ENCODE measurements around the gene NEK8.

The NEK8 gene

GRCh38 chr17:28728364-28729200, at the start of gene NEK8:
TSS of gene NEK8 (plus strand) at chr17:28728788. CDS start at chr17:28728814, 26 bp downstream.
- DNase-seq (ENCODE audit: low spot score) = peak; percentile 93
- ATAC-seq (ENCODE audit: low read depth) = peak; percentile 10
- H3K4me3 ChIP-seq (ENCODE audit: severe bottlenecking) = peak within 1 kb of the TSS; percentile 47
- no peak for TF ChIP-seq CTCF (IDR thresholded peaks at IDR 0.05; ENCODE audit: poor library complexity, severe bottlenecking)
- no peaks in the 10 kb centered on the region for H3K27me3 ChIP-seq (ENCODE audit: insufficient read depth, poor library complexity, severe bottlenecking)
- peak within 1 kb of the TSS; percentile 92 for H3K27ac ChIP-seq (ENCODE audit: poor library complexity, severe bottlenecking)
- peaks cover 16% of the 10 kb centered on the region for H3K36me3 ChIP-seq (ENCODE audit: low read depth)
- H3K9me3 ChIP-seq (ENCODE audit: severe bottlenecking) = no peaks in the 10 kb centered on the region
- peaks cover 16% of the 10 kb centered on the region for H3K4me1 ChIP-seq (ENCODE audit: insufficient read depth, poor library complexity, severe bottlenecking)

GRCh38 chr17:28682655-28683054, 45.9 kb upstream of the NEK8 start:
- ATAC-seq (ENCODE audit: low read depth) = no peak
- DNase-seq (ENCODE audit: low spot score) = no peak
- Histone ChIP-seq H3K27ac (ENCODE audit: poor library complexity, severe bottlenecking) (no peak overlapping the region), H3K27me3 (ENCODE audit: insufficient read depth, poor library complexity, severe bottlenecking) (no peaks in the 10 kb centered on the region), H3K36me3 (ENCODE audit: low read depth) (peaks cover 95% of the 10 kb centered on the region), H3K4me3 (ENCODE audit: severe bottlenecking) (no peak overlapping the region), H3K4me1 (ENCODE audit: insufficient read depth, poor library complexity, severe bottlenecking) (no peaks in the 10 kb centered on the region), H3K9me3 (ENCODE audit: severe bottlenecking) (no peaks in the 10 kb centered on the region)
- no peak for TF ChIP-seq CTCF (IDR thresholded peaks at IDR 0.05; ENCODE audit: poor library complexity, severe bottlenecking)

GRCh38 chr17:28684963-28685362, 43.6 kb upstream of the NEK8 start:
- H3K27ac ChIP-seq (ENCODE audit: poor library complexity, severe bottlenecking) = no peak overlapping the region
- no peak overlapping the region for H3K4me3 ChIP-seq (ENCODE audit: severe bottlenecking)
- no peaks in the 10 kb centered on the region for H3K4me1 ChIP-seq (ENCODE audit: insufficient read depth, poor library complexity, severe bottlenecking)
- ATAC-seq (ENCODE audit: low read depth) (peak; percentile 19; the same call in 1 of the 3 replicates), DNase-seq (ENCODE audit: low spot score) (no peak)
- no peaks in the 10 kb centered on the region for H3K9me3 ChIP-seq (ENCODE audit: severe bottlenecking)
- peaks cover 99% of the 10 kb centered on the region for H3K36me3 ChIP-seq (ENCODE audit: low read depth)
- peak; percentile 27 for TF ChIP-seq CTCF (IDR thresholded peaks at IDR 0.05; ENCODE audit: poor library complexity, severe bottlenecking)
- no peaks in the 10 kb centered on the region for H3K27me3 ChIP-seq (ENCODE audit: insufficient read depth, poor library complexity, severe bottlenecking)

GRCh38 chr17:28685366-28685765, 43.2 kb upstream of the NEK8 start:
- DNase-seq (ENCODE audit: low spot score) (no peak), ATAC-seq (ENCODE audit: low read depth) (no peak)
- Histone ChIP-seq H3K9me3 (ENCODE audit: severe bottlenecking) (no peaks in the 10 kb centered on the region), H3K27ac (ENCODE audit: poor library complexity, severe bottlenecking) (no peak overlapping the region), H3K4me1 (ENCODE audit: insufficient read depth, poor library complexity, severe bottlenecking) (no peaks in the 10 kb centered on the region), H3K36me3 (ENCODE audit: low read depth) (peaks cover 99% of the 10 kb centered on the region), H3K4me3 (ENCODE audit: severe bottlenecking) (no peak overlapping the region), H3K27me3 (ENCODE audit: insufficient read depth, poor library complexity, severe bottlenecking) (no peaks in the 10 kb centered on the region)
- TF ChIP-seq CTCF (IDR thresholded peaks at IDR 0.05; ENCODE audit: poor library complexity, severe bottlenecking) = no peak

GRCh38 chr17:28686296-28686695, 42.3 kb upstream of the NEK8 start:
- Histone ChIP-seq H3K9me3 (ENCODE audit: severe bottlenecking) (no peaks in the 10 kb centered on the region), H3K27me3 (ENCODE audit: insufficient read depth, poor library complexity, severe bottlenecking) (no peaks in the 10 kb centered on the region), H3K36me3 (ENCODE audit: low read depth) (peaks cover 99% of the 10 kb centered on the region), H3K4me1 (ENCODE audit: insufficient read depth, poor library complexity, severe bottlenecking) (no peaks in the 10 kb centered on the region), H3K4me3 (ENCODE audit: severe bottlenecking) (no peak overlapping the region), H3K27ac (ENCODE audit: poor library complexity, severe bottlenecking) (no peak overlapping the region)
- TF ChIP-seq CTCF (IDR thresholded peaks at IDR 0.05; ENCODE audit: poor library complexity, severe bottlenecking) = no peak
- DNase-seq (ENCODE audit: low spot score) = no peak
- no peak for ATAC-seq (ENCODE audit: low read depth)
